ENCODE measurements around the gene LRRC75A. TPM values are rescaled to one million over a fixed set of nuclear protein-coding genes. Genes with fewer than 3 reads are reported as not detected.

The LRRC75A gene
- total RNA-seq, 1 experiment from 2014 or later: 15.8 TPM

DNA sequence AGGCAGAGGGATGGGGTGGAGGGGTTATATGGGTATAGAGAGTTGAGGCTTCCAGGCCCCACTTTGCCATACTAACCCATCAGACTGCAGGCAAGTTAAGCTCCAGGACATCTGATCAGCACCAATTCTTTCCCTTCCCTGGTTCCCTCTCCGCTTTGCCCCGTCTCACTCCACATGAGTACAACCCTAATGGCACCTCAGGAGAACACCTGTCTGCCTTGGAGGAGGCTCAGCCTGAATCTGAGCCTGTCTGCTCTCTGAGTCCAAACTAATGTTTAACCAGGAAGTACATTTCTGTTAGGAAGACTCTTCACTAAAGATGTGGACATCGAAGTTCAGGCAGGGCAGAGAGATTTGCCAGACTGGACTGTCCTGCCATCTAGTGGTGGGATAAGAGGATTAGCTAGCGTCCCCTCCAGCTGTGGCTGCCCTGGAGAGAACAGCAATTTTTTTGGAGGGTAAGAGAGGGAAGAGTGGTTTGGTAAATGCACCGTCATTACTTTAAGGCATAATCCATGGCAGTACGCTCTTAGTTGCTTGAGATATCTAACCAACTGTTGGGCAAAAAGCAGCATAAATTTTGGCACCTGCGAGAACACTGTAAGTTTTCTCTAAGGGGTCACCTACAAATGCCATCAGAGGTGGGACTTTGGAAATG, 29.2 kb upstream of the LRRC75A start:
- Histone ChIP-seq H3K9me3 (ENCODE audit: insufficient read depth, low read depth) (no peaks in the 10 kb centered on the region), H2AFZ (peak overlapping the region; percentile 50; the same call in 1 of the 2 replicates), H3K4me3 (no peak overlapping the region), H3K27me3 (ENCODE audit: insufficient read depth, low read depth) (no peaks in the 10 kb centered on the region), H3K27ac (no peak overlapping the region), H3K9me2 (ENCODE audit: insufficient read depth) (no peaks in the 10 kb centered on the region), H3K4me2 (peak overlapping the region; percentile 33), H3K4me1 (replicated peaks; ENCODE audit: insufficient read depth) (peaks cover 13% of the 10 kb centered on the region), H3K79me2 (ENCODE audit: low read depth) (no peaks in the 10 kb centered on the region), H3F3A (ENCODE audit: insufficient read depth, low read depth) (peaks cover 4% of the 10 kb centered on the region; the same call in 1 of the 2 replicates), H3K36me3 (ENCODE audit: low read depth) (no peaks in the 10 kb centered on the region), H4K20me1 (ENCODE audit: insufficient read depth) (no peaks in the 10 kb centered on the region)
- DNase-seq: peak; percentile 76 to 77
- TF ChIP-seq, protein P1, sequence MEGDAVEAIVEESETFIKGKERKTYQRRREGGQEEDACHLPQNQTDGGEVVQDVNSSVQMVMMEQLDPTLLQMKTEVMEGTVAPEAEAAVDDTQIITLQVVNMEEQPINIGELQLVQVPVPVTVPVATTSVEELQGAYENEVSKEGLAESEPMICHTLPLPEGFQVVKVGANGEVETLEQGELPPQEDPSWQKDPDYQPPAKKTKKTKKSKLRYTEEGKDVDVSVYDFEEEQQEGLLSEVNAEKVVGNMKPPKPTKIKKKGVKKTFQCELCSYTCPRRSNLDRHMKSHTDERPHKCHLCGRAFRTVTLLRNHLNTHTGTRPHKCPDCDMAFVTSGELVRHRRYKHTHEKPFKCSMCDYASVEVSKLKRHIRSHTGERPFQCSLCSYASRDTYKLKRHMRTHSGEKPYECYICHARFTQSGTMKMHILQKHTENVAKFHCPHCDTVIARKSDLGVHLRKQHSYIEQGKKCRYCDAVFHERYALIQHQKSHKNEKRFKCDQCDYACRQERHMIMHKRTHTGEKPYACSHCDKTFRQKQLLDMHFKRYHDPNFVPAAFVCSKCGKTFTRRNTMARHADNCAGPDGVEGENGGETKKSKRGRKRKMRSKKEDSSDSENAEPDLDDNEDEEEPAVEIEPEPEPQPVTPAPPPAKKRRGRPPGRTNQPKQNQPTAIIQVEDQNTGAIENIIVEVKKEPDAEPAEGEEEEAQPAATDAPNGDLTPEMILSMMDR (conservative IDR thresholded peaks at IDR 0.05): peak; percentile 86
- TF ChIP-seq EZH2 (IDR thresholded peaks at IDR 0.05; ENCODE audit: low read depth): no peak
- ChIA-PET POLR2A (ENCODE audit: unreplicated experiment) (interaction anchor here (0.8 to 1.2 kb wide), 2 partner anchors 68 to 71 kb away, joined by 4 to 9 read pairs; no protein-coding TSS in a partner anchor), CTCF (interaction anchor here (0.9 to 3.1 kb wide), 4 partner anchors 9 to 68 kb away, joined by 3 to 21 read pairs (median 4); partner anchors contain the start of gene LRRC75A)
- no TSS peak for BruUV-seq (replicated peaks)
- intact Hi-C loops (cut with micrococcal nuclease; ENCODE audit: unreplicated experiment): loop anchor here (1.0 to 10.0 kb wide), 6 partner anchors 34 to 306 kb away; partner anchors contain the start of genes NCOR1 and PIGL

DNA sequence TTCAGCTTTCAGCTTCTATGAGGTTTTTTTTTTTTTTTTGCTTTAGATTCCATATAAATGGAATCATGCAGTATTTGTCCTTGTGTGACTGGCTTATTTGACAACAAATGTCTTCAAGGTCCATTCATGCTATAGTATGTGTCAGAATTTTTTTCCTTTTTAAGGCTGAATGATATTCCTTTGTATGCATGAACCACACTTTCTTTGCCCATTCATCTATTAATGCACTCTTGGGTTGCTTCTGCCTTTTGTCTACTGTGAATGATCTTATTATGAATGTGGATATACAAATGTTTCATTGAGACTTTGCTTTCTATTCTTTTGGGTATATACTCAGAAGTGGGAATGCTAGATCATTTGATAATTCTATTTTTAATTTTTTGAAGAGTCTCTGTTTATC, 27.0 kb upstream of the LRRC75A start:
- Histone ChIP-seq H3K4me1 (replicated peaks; ENCODE audit: insufficient read depth) (peaks cover 14% of the 10 kb centered on the region), H3K4me3 (no peak overlapping the region), H3K4me2 (no peak overlapping the region), H3K79me2 (ENCODE audit: low read depth) (no peaks in the 10 kb centered on the region), H3K27me3 (ENCODE audit: insufficient read depth, low read depth) (no peaks in the 10 kb centered on the region), H4K20me1 (ENCODE audit: insufficient read depth) (no peaks in the 10 kb centered on the region), H3F3A (ENCODE audit: insufficient read depth, low read depth) (peaks cover 4% of the 10 kb centered on the region; the same call in 1 of the 2 replicates), H3K36me3 (ENCODE audit: low read depth) (no peaks in the 10 kb centered on the region), H3K27ac (no peak overlapping the region), H3K9me2 (ENCODE audit: insufficient read depth) (no peaks in the 10 kb centered on the region), H2AFZ (no peak overlapping the region), H3K9me3 (ENCODE audit: insufficient read depth, low read depth) (no peaks in the 10 kb centered on the region)
- POLR2A ChIA-PET (ENCODE audit: unreplicated experiment): no interaction called here
- CTCF ChIA-PET: interaction anchor here (0.6 to 1.7 kb wide), 3 partner anchors 58 to 306 kb away, joined by 3 to 5 read pairs (median 3); no protein-coding TSS in a partner anchor
- intact Hi-C loops (cut with micrococcal nuclease; ENCODE audit: unreplicated experiment): no loop called here
- BruUV-seq (replicated peaks): no TSS peak
- TF ChIP-seq EZH2 (IDR thresholded peaks at IDR 0.05; ENCODE audit: low read depth): no peak
- TF ChIP-seq, protein P1 (conservative IDR thresholded peaks at IDR 0.05): no peak
- no peak for DNase-seq

DNA sequence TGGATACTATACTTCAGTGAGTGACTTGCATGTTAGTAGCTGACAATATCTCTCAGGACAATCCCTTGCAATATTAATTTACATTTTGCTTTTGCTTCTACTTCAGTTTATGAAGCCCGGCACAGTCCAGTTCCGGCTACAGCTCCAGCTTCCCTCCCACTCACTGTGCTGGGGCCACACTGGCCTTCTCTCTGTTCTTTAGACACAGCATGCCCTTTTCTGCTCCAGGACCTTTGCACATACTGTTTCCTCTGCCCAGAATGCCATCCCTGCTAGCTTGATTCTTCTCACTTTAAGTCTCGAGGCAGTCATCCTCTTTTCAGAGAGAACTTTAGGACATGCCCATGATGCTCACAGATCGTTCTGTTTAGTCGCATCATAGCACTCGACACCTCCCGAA, 25.5 kb upstream of the LRRC75A start:
- Histone ChIP-seq H3K27ac (no peak overlapping the region), H3K36me3 (ENCODE audit: low read depth) (no peaks in the 10 kb centered on the region), H3K9me2 (ENCODE audit: insufficient read depth) (no peaks in the 10 kb centered on the region), H3K79me2 (ENCODE audit: low read depth) (no peaks in the 10 kb centered on the region), H3F3A (ENCODE audit: insufficient read depth, low read depth) (peaks cover 4% of the 10 kb centered on the region; the same call in 1 of the 2 replicates), H2AFZ (no peak overlapping the region), H4K20me1 (ENCODE audit: insufficient read depth) (no peaks in the 10 kb centered on the region), H3K4me1 (replicated peaks; ENCODE audit: insufficient read depth) (peaks cover 14% of the 10 kb centered on the region), H3K9me3 (ENCODE audit: insufficient read depth, low read depth) (no peaks in the 10 kb centered on the region), H3K27me3 (ENCODE audit: insufficient read depth, low read depth) (no peaks in the 10 kb centered on the region), H3K4me2 (no peak overlapping the region), H3K4me3 (no peak overlapping the region)
- ChIA-PET POLR2A (ENCODE audit: unreplicated experiment) (no interaction called here), CTCF (no interaction called here)
- DNase-seq: no peak
- no peak for TF ChIP-seq EZH2 (IDR thresholded peaks at IDR 0.05; ENCODE audit: low read depth)
- TF ChIP-seq, protein P1 (conservative IDR thresholded peaks at IDR 0.05): no peak
- BruUV-seq (replicated peaks): no TSS peak
- intact Hi-C loops (cut with micrococcal nuclease; ENCODE audit: unreplicated experiment): no loop called here
